Measurements from ENCODE around the gene SNAI3. TPM values are rescaled to one million over a fixed set of nuclear protein-coding genes. Genes with fewer than 3 reads are reported as not detected.

Gene SNAI3
- total RNA-seq, 1 donor from 2014 or later: 0.43 TPM

GRCh38 chr16:88638323-88639230 lies 47.7 kb downstream of the SNAI3 start, which contains the start of gene IL17C:
Gene IL17C, plus strand, starts transcription at chr16:88638572. Its CDS starts 70 bp downstream, at chr16:88638642.
- ATAC-seq (no peak), DNase-seq (ENCODE audit: low spot score) (no peak)

- DNase-seq (ENCODE audit: low spot score) (no peak), ATAC-seq (no peak)
Measured at GRCh38 chr16:88636488-88637265, 49.6 kb downstream of the SNAI3 start.

- DNase-seq (ENCODE audit: low spot score) (no peak), ATAC-seq (no peak)
Measured at GRCh38 chr16:88635671-88636319, 50.5 kb downstream of the SNAI3 start.

DNA sequence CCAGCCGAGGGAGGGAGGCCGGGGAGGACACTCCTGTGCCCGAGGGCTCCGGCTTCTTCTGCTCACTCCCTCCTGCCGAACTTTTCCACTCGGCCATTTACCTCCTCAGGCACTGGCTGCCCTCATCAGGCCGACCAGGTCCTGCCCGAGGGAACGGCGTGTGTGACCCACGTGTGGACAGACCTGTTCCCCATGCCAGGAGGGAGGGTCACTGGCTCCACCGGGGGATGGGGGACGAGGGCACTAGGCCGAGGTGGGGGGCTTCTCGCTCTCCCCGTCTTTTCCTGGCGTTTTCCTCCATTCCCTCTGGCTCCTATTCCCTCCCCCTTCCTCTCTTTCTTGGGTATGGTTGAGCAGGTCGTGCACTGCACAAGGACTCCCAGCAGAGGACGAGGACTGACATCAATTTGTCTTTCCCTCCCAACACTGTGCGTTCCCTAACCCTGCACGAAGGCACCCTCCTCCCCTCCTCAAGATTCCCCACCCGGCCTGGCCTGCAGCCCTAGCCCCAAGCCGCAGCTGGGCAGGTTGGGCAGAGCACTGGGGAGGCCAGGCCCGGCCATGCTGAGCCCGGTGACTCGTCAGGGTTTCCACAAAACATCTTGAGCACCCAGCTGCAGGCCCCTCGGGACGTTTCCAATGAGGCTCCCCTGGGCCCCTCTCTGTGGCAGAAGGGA lies 51.2 kb downstream of the SNAI3 start:
- ATAC-seq (no peak), DNase-seq (ENCODE audit: low spot score) (no peak)

DNA sequence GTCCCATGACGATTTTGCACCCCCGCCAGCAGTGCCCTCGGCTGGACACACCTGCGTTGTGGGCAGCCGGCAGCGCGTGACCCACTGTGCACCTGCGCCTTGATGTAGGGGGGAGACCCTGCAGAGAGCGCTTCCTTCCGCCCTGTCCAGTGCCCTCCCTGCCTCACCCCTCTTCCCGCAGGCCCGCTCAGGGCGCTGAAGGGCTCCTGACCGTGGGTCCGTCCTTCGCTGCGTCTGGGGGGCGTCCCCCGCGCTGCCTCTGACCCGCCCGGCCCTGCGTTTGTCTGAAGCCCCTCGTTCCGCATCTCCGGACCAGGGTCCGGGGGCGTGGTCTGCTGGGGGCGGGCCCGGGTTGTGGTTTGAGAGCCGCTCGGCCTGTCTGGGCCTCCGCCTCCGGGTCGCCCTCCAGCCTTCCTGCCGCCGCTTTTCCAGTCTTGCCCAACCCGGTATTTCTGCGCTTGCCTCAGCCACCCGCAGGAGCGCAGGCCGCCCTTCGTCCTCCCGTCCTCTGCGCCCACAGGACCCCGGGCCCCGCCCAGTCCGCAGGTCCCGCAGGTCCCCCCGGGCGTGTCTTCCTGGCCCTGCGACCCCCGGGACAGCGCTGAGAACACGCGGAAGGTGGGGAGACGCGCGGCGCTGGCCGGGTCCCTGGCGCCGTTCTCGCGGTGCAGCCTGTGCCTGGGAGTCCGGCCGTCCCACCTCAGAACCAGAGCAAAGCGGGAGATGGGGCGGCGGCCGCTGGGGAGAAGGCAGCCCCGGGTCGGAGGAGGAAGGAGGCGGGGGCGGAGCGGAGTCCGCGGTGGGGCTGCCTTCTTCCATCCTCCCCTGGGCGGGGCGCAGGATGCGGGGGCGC lies 51.9 kb downstream of the SNAI3 start:
- peak; percentile 40 for ATAC-seq
- DNase-seq (ENCODE audit: low spot score): no peak

- DNase-seq (ENCODE audit: low spot score) (no peak), ATAC-seq (peak; percentile 58)
Measured at GRCh38 chr16:88633684-88634140, 52.6 kb downstream of the SNAI3 start.

- ATAC-seq (no peak), DNase-seq (ENCODE audit: low spot score) (no peak)
Measured at GRCh38 chr16:88632587-88632930, 53.7 kb downstream of the SNAI3 start.

GRCh38 chr16:88631920-88632586 lies 54.3 kb downstream of the SNAI3 start:
- DNase-seq (ENCODE audit: low spot score): no peak
- ATAC-seq: no peak

- no peak for DNase-seq (ENCODE audit: low spot score)
- ATAC-seq: no peak
Measured at GRCh38 chr16:88631384-88631783, 54.9 kb downstream of the SNAI3 start.

GRCh38 chr16:88630941-88631340 lies 55.4 kb downstream of the SNAI3 start:
- no peak for ATAC-seq
- no peak for DNase-seq (ENCODE audit: low spot score)

GRCh38 chr16:88630433-88630832 lies 55.9 kb downstream of the SNAI3 start:
- no peak for ATAC-seq
- DNase-seq (ENCODE audit: low spot score): no peak

- DNase-seq (ENCODE audit: low spot score) (no peak), ATAC-seq (no peak)
Measured at GRCh38 chr16:88629835-88630234, 56.5 kb downstream of the SNAI3 start.

GRCh38 chr16:88628512-88628974 lies 57.8 kb downstream of the SNAI3 start:
- DNase-seq (ENCODE audit: low spot score): no peak
- ATAC-seq: peak; percentile 73

Other genes starting within 250 kb of the SNAI3 start
- gene ZFPM1, start 233.2 kb downstream of the SNAI3 start, total RNA-seq: 14.6 TPM
- 18.1 TPM for gene ZC3H18, start 116.1 kb downstream of the SNAI3 start, total RNA-seq
- gene IL17C, start 47.9 kb downstream of the SNAI3 start, total RNA-seq: not detected
- 32.5 TPM for gene CYBA, start 35.5 kb downstream of the SNAI3 start, total RNA-seq
- 16.2 TPM for gene MVD, start 23.4 kb downstream of the SNAI3 start, total RNA-seq
- gene RNF166, start 19.9 kb upstream of the SNAI3 start, total RNA-seq: 10.4 TPM
- 8.3 TPM for gene CTU2, start 20.0 kb upstream of the SNAI3 start, total RNA-seq
- gene PIEZO1, start 98.7 kb upstream of the SNAI3 start, total RNA-seq: 67.8 TPM
- gene CDT1, start 117.3 kb upstream of the SNAI3 start, total RNA-seq: 0.50 TPM
- gene APRT, start 125.4 kb upstream of the SNAI3 start, total RNA-seq: 68.9 TPM
- 23.1 TPM for gene GALNS, start 170.4 kb upstream of the SNAI3 start, total RNA-seq
- gene TRAPPC2L, start 170.6 kb upstream of the SNAI3 start, total RNA-seq: 20.2 TPM
- 0.23 TPM for gene PABPN1L, start 180.2 kb upstream of the SNAI3 start, total RNA-seq

Measured in left lobe of liver (tissue), 2 donors.